RWPE2 (cell line): Measurements from ENCODE around the gene LINGO1.

ENCODE experiments used
- ATAC-seq: fragments of 200-7000 bp; cut with Tn5 transposase; 3 replicates; pipeline ENCODE4 v1.9.1; 2021; ENCODE audit warnings: low read depth
- DNase-seq: peaks from one replicate; pipeline ENCODE4 v3.0.0-alpha.2; 2020; ENCODE audit warnings: low spot score
- H3K27ac ChIP-seq: fragments of 450-650 bp; 2 replicates; pipeline ENCODE4 v1.5.1; 2017; ENCODE audit warnings: mild to moderate bottlenecking; ENCODE audit not compliant: poor library complexity, severe bottlenecking
- H3K27me3 ChIP-seq: fragments of 250-450 bp; sonication (Bioruptor Pico); 2 replicates; pipeline ENCODE4 v1.5.1; 2021; ENCODE audit warnings: mild to moderate bottlenecking, moderate library complexity; ENCODE audit not compliant: insufficient read depth, poor library complexity, severe bottlenecking
- H3K36me3 ChIP-seq: fragments of 250-450 bp; sonication (Bioruptor Pico); 2 replicates; pipeline ENCODE4 v1.5.1; 2020; ENCODE audit warnings: low read depth, mild to moderate bottlenecking, moderate library complexity
- H3K4me1 ChIP-seq: fragments of 250-450 bp; sonication (Bioruptor Pico); 2 replicates; pipeline ENCODE4 v1.5.1; 2021; ENCODE audit warnings: mild to moderate bottlenecking, moderate library complexity; ENCODE audit not compliant: insufficient read depth, poor library complexity, severe bottlenecking
- H3K4me3 ChIP-seq: fragments of 250-450 bp; sonication (Bioruptor Pico); 2 replicates; pipeline ENCODE4 v1.5.1; 2021; ENCODE audit warnings: mild to moderate bottlenecking, moderate library complexity; ENCODE audit not compliant: severe bottlenecking
- H3K9me3 ChIP-seq: fragments of 250-450 bp; sonication (Bioruptor Pico); 2 replicates; pipeline ENCODE4 v1.5.1; 2021; ENCODE audit warnings: mild to moderate bottlenecking, moderate library complexity; ENCODE audit not compliant: severe bottlenecking
- TF ChIP-seq, protein P1 (sequence below): fragments of 450-650 bp; IDR thresholded peaks from one replicate; pipeline ENCODE4 v1.5.1; 2017; ENCODE audit warnings: mild to moderate bottlenecking, moderate library complexity; ENCODE audit not compliant: poor library complexity, severe bottlenecking

LINGO1 gene

DNA sequence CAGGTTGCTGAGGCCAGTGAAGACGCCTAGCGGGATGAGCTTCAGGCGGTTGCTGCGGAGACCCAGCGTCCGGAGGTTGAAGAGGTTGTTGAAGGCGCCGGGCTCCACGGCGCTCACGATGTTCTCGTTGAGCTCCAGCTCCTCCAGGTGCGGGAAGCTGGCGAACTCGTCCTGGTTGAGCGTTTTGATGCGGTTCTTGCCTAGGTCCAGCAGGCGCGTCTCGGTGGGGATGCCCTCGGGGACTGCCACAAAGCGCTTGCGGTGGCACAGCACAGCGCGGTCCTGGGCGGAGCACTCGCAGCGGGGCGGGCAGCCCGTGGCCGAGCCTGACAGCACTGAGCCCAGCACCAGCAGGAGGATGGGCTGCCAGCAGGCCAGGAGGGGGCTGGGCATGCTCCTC lies 17.2 kb downstream of the LINGO1 start:
- no peaks in the 10 kb centered on the region for H3K36me3 ChIP-seq
- H3K4me1 ChIP-seq: no peaks in the 10 kb centered on the region
- H3K9me3 ChIP-seq: no peaks in the 10 kb centered on the region
- ATAC-seq: no peak
- no peak overlapping the region for H3K27ac ChIP-seq
- TF ChIP-seq, protein P1, sequence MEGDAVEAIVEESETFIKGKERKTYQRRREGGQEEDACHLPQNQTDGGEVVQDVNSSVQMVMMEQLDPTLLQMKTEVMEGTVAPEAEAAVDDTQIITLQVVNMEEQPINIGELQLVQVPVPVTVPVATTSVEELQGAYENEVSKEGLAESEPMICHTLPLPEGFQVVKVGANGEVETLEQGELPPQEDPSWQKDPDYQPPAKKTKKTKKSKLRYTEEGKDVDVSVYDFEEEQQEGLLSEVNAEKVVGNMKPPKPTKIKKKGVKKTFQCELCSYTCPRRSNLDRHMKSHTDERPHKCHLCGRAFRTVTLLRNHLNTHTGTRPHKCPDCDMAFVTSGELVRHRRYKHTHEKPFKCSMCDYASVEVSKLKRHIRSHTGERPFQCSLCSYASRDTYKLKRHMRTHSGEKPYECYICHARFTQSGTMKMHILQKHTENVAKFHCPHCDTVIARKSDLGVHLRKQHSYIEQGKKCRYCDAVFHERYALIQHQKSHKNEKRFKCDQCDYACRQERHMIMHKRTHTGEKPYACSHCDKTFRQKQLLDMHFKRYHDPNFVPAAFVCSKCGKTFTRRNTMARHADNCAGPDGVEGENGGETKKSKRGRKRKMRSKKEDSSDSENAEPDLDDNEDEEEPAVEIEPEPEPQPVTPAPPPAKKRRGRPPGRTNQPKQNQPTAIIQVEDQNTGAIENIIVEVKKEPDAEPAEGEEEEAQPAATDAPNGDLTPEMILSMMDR: no peak
- DNase-seq: no peak
- no peak overlapping the region for H3K4me3 ChIP-seq
- no peaks in the 10 kb centered on the region for H3K27me3 ChIP-seq

DNA sequence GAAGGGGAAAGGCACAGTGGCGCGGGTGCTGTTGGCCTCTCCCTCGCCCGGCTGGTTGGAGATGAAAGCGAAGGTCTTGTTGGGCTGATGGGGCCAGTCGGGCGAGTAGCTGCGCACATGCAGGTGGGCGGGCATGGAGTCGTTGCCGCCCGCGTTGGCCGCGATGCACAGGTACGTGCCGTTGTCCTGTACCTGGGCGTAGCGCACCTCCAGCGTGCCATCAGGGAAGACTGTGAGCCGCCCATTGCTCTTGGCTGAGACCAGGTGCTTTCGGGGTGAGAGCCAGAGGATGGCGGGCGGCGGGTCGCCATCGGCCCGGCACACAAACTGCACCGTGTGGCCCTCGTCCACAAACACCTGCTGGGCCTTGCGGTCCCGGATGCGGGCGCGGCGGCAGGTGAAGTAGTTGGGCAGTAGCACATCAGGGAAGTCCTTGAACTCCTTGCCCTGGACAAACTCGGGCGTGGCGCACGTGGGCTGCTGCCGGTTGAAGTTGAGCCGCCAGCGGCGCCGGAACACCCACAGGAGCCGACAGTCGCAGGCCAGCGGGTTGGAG lies 18.4 kb downstream of the LINGO1 start:
- no peak for DNase-seq
- ATAC-seq: no peak
- Histone ChIP-seq H3K36me3 (no peaks in the 10 kb centered on the region), H3K27ac (no peak overlapping the region), H3K9me3 (no peaks in the 10 kb centered on the region), H3K4me1 (no peaks in the 10 kb centered on the region), H3K27me3 (no peaks in the 10 kb centered on the region), H3K4me3 (no peak overlapping the region)
- TF ChIP-seq, protein P1: no peak

DNA sequence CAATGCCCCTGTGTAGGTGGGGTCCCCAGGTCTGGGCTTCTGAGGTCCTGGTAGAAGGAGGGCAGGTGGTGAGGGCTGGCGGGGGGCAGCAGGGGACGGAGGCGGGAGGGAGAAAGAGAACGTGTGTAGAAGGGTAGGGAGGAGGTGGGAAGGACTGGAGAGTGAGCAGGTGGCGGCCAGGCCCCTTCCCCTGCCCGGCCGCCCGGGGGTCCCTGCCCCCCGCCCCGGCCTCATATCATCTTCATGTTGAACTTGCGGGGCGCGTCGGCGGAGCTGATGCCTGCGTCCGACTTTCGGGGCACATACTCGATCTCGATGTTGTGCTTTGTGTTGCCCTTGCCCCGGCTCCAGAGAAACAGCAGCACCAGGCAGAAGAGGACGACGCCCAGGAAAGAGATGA lies 18.9 kb downstream of the LINGO1 start:
- Histone ChIP-seq H3K27ac (no peak overlapping the region), H3K36me3 (no peaks in the 10 kb centered on the region), H3K9me3 (no peaks in the 10 kb centered on the region), H3K4me1 (no peaks in the 10 kb centered on the region), H3K4me3 (no peak overlapping the region), H3K27me3 (no peaks in the 10 kb centered on the region)
- ATAC-seq: no peak
- TF ChIP-seq, protein P1: no peak
- no peak for DNase-seq

DNA sequence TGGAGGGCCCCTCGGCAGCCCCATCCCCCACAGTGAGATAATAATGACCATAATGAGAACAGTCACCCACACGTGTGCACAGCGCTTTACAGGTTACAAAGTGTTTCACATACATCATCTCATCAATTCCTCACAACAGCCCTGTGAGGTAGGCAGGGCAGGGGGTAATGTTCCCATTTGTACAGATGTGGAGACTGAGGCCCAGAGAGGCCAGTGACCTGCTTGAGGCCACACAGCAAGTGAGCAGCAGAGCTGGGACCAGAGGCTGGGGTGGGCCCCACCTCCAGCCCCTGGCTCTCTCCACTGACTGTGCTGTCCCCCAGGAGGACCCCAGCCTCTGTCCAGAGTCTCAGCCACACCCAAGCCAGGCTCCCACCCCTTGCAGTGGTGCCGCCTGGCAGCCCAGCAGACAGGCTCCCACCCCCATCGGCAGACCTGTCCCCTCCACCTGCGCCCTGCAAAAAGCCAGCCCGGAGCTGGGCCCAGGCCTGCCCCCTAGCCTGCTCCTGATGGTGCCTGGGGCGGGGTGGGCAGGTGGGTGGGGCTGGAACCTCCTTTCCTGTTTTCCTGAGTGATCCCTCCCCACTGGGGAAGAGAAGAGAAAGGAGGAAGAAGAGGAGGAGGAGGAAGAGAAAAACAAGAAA lies 19.6 kb downstream of the LINGO1 start:
- H3K36me3 ChIP-seq: no peaks in the 10 kb centered on the region
- ATAC-seq (no peak), DNase-seq (no peak)
- TF ChIP-seq, protein P1: no peak
- H3K9me3 ChIP-seq: no peaks in the 10 kb centered on the region
- no peaks in the 10 kb centered on the region for H3K4me1 ChIP-seq
- H3K4me3 ChIP-seq: no peak overlapping the region
- H3K27ac ChIP-seq: no peak overlapping the region
- no peaks in the 10 kb centered on the region for H3K27me3 ChIP-seq

DNA sequence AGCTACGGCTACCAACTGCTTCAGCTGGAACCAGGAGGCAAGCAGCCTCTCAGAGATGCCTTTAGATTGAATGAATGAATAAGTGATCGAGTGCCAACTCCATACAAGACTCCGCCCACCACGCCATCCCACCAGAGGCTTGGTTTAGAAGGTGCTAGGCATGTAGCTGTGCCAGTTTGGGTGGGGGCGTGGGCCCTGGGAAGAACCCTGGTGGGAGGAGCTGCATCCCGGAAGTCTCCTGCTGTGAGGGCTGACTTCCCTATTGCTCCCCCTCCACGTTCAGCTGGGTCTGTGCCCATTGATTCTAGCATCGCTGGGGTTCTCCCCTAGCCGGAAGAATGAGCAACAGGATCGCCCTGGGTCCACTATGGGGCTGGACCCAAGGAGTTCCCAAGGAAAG lies 20.9 kb downstream of the LINGO1 start:
- Histone ChIP-seq H3K4me3 (no peak overlapping the region), H3K4me1 (no peaks in the 10 kb centered on the region), H3K9me3 (no peaks in the 10 kb centered on the region), H3K36me3 (no peaks in the 10 kb centered on the region), H3K27me3 (no peaks in the 10 kb centered on the region), H3K27ac (no peak overlapping the region)
- DNase-seq: no peak
- no peak for ATAC-seq
- TF ChIP-seq, protein P1: no peak
